GM21423 (cell line): ENCODE results near the gene C12orf43.

Experiments
- ATAC-seq: cut with Tn5 transposase; IDR thresholded peaks from one replicate; pipeline ENCODE4 v1.9.1; 2021; ENCODE audit warnings: mild to moderate bottlenecking, moderate library complexity; ENCODE audit not compliant: unreplicated experiment

C12orf43 gene

DNA sequence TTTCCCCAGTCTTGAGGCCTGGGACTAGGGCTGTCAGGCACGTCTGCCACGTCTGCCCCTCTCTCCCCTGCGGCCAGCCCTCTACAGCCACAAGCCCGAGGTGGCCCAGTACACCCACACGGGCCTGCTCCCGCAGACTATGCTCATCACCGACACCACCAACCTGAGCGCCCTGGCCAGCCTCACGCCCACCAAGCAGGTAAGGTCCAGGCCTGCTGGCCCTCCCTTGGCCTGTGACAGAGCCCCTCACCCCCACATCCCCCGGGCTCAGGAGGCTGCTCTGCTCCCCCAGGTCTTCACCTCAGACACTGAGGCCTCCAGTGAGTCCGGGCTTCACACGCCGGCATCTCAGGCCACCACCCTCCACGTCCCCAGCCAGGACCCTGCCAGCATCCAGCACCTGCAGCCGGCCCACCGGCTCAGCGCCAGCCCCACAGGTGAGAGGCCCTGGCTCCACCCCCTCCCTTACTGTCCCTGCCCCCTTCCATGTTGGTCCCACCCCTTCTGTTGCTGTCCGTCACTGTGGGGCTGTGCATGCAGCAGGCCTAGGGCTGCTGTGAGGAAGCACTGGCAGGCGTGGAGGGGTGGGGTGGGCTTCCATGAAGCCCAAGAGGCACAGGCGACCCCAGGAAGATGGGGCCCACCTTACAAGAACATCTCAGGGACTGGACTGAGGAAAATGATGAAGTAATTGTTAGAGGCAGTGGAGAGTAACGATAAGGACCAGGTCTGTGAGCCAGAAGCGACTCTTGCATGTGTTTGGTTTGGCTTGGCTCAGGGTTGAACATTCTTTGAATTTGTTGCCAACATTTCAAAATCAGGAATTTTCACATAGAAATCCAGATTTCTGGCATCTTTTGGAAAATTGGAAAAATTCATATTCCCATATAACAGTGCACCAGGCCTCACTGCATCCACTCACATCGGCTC lies 16.8 kb downstream of the C12orf43 start:
- no peak for ATAC-seq

DNA sequence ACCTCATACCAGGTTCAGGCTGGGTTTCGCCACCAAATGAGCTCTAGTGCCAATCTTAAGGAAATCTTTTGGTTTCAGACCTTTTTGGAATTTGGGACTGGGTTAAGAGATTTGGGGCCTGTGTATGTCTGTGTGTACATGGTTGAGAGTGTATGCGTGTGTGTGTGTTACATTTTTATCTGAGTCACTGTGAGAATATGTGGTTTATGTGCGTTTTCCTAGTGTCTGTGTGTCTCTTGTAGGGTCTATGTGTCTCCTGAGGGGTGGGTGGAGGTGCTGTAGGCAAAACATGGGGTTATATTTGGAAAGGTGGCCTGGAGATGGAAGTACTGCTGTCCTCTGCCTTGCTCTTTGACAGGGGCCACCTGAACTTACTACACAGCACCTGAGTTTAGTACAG lies 17.9 kb downstream of the C12orf43 start:
- no peak for ATAC-seq

DNA sequence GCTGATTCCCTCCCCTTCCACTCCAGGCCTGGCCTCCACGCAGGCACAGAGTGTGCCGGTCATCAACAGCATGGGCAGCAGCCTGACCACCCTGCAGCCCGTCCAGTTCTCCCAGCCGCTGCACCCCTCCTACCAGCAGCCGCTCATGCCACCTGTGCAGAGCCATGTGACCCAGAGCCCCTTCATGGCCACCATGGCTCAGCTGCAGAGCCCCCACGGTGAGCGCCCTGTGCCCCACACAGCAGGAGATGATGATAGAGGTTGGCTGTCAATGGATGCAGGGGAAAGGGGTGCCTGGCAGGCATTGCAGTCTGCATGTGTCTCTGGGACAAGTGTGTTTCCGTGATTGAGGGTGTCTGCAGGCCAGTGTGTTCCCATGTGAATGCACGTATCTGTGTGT lies 18.8 kb downstream of the C12orf43 start:
- ATAC-seq, result no peak

DNA sequence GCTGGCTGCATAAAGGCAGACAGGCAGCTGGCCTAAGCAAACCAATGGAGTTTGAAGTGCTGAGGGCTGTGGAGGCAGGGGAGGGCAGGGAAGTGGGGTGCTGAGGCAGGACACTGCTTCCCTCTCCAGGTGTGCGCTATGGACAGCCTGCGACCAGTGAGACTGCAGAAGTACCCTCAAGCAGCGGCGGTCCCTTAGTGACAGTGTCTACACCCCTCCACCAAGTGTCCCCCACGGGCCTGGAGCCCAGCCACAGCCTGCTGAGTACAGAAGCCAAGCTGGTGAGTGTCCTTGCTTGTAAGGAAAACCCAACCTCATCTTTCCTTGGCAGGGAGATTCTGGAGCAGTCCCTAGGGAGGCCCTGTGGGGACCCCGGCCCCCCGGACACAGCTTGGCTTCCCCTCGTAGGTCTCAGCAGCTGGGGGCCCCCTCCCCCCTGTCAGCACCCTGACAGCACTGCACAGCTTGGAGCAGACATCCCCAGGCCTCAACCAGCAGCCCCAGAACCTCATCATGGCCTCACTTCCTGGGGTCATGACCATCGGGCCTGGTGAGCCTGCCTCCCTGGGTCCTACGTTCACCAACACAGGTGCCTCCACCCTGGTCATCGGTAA lies 20.0 kb downstream of the C12orf43 start:
- no peak for ATAC-seq

DNA sequence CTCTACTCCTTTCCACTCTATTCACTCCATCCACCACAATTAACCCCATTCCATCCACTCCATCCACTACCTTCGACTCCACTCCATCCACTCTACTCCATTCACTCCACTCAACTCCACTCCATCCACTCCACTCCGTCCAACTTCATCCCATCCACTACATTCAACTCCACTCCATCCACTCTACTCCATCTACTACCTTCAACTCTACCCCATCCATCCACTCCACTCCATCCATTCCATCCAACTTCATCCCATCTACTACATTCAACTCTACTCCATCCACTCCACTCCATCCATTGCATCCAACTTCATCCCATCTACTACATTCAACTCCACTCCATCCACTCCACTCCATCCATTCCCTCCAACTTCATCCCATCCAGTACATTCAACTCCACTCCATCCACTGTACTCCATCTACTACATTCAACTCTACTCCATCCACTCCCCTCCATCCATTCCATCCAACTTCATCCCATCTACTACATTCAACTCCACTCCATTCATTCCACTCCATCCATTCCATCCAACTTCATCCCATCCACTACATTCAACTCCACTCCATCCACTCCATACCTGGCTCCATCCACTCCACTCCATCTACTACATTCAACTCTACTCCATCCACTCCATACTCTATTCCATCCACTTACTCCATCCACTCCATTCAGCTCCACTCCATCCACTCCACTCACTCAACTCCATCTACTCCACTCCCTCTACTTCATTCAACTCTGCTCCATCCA lies 21.5 kb downstream of the C12orf43 start:
- ATAC-seq, result no peak

DNA sequence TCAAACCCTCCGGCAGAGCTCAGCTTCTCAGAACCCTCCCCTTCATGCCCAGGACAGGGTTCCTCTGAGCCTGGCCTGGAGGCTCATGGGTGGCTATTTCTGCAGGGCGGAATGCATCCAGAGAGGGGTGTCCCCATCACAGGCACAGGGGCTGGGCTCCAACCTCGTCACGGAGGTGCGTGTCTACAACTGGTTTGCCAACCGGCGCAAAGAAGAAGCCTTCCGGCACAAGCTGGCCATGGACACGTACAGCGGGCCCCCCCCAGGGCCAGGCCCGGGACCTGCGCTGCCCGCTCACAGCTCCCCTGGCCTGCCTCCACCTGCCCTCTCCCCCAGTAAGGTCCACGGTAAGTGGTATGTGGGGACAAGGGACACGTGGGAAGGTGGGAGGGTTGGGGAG lies 22.2 kb downstream of the C12orf43 start:
- ATAC-seq, result no peak

DNA sequence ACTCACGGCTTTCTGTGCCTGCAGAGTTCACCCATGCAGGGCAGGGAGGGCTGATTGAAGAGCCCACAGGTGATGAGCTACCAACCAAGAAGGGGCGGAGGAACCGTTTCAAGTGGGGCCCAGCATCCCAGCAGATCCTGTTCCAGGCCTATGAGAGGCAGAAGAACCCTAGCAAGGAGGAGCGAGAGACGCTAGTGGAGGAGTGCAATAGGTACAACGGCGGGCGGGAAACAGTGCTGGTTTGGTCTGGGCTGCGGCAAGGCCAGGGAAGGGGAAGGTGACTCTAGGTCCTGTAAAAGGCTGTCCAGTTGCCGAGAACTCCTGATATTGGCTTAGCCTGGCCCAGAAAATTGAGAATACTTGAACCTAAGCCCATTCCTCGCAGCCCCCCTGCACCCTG lies 22.8 kb downstream of the C12orf43 start:
- no peak for ATAC-seq

DNA sequence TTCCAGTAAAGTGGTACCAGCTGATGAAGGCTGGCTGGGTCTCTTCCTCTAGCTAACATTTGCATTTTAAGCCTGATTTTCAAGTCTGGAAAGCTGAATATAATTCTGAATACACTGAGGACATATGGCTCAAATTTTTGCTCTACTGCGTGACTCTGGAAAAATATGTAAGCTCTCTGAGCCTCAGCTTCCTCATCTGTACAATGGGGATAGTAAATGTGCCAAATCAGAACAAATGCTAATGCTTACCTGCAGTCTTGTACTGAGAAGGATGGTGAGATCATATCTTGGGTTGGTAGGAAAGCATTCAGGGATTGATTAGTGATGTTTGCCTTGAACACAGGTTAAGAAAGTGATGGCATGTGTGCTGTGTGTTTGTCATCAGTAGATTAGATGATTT lies 23.3 kb downstream of the C12orf43 start:
- no peak for ATAC-seq

DNA sequence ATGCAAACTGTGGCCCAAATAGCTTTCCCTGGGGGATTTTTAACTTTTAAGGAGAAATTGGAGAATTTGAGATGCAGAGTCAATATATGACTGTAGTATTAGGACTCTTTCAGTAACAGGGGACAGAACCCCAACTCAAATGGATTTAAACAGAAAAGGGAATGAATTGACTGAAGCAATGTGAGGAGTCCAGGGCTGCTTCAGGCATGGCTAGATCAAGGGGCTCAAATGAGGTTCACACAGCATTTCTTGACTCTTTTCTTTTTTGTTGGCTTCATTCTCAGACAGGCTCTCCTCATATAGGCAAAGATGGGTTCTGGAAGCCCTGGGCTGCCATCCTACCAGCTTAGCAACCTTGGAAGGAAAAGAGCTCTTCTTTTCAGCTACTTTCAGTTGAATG lies 24.3 kb downstream of the C12orf43 start:
- ATAC-seq, result no peak

DNA sequence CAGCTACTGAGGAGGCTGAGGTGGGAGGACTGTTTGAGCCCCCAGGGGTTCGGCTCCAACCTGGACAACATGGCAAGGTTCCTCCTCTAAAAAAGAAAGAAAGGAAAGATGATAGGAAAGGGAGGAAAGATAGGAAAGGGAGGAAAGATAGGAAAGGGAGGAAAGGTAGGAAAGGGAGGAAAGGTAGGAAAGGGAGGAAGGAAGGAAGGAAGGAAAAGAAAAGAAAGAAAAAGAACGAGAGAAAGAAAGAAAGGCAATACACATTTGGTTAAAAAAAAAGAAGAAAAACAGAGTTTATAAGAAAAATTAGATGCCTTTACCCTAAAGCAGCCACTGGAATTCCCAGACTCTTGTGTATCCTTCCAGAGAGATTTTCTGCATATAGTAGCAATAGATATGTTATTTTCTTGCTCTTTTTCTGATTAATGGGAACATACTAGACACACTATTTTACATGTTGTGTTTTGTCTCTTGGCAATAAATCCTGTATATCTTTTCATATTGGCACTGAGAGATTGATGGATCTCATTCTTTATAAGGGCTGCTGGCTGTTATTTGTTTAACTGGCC lies 25.7 kb downstream of the C12orf43 start:
- no peak for ATAC-seq

DNA sequence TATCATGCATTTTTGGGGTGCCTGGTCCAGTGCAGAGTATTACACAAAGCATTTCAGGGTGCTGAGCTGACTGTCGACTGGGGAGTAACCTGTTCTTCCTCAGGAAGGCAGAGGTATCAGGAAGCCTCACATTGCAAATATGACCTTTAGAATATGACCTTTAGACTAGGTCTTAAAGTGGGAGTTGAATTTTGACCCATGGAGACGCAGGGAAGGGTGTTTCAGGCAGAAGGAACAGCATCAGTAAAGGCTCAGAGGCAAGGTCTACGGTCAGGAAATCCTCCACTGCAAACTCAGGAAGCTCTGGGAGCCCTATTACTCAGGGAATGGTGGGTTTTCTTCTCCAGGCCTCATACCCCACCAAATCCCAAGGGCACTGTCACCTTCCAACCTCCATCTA lies 26.6 kb downstream of the C12orf43 start:
- no peak for ATAC-seq

DNA sequence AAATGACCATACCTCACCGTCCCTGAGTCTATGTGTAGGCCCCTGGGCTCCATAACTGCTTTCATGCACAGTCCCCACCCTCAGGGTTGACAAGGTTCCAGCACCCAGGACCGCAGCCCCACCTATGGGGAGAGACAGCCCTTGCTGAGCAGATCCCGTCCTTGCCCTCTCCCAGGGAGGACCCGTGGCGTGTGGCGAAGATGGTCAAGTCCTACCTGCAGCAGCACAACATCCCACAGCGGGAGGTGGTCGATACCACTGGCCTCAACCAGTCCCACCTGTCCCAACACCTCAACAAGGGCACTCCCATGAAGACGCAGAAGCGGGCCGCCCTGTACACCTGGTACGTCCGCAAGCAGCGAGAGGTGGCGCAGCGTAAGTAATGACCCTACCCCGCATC lies 27.6 kb downstream of the C12orf43 start:
- no peak for ATAC-seq

DNA sequence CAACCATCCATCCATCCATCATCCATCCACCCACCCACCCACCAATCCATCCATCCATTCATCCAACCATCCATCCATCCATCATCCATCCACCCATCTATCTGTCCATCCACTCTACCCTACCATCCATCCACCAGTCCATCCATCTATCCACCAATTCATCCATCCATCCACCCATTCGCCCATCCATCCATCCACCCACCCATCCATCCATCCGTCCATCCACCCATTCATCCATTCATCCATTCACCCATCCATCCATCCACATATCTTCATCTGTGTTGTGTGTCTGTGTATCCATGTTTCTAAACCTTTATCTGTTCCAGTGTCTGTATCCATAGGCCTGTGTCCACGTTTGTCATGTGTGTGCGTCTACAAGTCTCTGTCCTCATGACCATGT lies 28.1 kb downstream of the C12orf43 start:
- ATAC-seq, result no peak

DNA sequence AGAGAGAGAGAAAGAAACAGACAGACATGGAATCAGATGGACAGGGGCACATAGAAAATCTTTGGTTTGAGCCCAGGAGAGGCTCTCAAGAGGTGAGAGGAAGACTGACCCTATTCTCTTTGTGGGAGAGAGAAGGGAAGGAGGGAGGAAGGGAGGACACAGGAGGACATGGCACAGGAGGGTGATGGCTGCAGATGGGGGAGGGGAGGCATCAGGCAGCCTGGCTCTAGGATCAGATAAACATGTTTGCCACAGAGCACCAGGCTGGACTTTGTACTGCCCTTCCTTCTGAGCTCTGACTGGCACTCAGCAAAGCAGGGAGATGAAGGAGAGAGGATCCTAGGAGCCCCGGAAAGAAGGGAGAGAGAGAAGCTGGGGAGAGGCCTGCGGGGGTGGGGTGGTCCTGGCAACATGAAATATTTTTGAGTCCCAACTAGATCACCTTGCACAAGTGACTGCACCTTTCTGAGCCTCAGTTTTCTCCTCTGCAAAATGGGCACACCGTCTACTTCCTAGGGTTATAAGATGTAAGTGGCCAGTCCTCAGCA lies 31.9 kb downstream of the C12orf43 start:
- ATAC-seq, result no peak

DNA sequence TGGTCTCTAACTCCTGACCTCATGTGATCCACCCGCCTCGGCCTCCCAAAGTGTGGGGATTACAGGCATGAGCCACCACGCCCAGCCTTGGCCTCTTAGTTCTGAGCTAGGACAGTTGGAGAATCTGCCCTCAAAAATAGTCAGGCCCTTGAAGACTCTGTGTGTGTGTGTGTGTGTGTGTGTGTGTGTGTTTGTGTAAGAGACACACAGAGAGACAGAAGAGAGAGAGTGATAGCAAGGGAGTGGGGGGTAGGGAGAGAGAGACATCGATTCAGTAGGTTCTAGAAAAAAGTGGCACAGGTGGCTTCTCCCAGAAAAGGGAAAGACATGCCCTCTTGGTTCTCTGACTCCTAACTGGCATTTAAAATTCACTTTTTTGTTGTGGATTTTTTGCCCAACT lies 32.5 kb downstream of the C12orf43 start:
- ATAC-seq, result no peak

DNA sequence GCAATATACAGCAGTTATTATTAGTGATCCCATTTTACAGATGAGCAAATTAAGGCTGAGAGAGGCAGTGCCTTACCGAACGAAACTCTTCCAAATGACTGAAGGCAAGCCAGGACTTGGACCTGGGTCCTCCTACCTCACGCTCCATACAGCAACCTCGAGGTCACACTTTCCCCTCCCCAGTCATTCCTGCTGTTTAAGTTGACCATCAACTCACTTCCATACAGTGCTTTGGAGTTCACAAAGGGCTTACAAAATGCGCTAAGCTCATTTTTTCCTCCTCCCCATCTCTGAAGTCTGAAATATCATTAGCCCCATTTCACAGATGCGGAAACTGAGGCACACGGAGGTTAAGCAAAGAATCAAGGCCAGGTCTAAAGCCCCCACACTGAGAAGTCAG lies 33.6 kb downstream of the C12orf43 start:
- ATAC-seq, result no peak

DNA sequence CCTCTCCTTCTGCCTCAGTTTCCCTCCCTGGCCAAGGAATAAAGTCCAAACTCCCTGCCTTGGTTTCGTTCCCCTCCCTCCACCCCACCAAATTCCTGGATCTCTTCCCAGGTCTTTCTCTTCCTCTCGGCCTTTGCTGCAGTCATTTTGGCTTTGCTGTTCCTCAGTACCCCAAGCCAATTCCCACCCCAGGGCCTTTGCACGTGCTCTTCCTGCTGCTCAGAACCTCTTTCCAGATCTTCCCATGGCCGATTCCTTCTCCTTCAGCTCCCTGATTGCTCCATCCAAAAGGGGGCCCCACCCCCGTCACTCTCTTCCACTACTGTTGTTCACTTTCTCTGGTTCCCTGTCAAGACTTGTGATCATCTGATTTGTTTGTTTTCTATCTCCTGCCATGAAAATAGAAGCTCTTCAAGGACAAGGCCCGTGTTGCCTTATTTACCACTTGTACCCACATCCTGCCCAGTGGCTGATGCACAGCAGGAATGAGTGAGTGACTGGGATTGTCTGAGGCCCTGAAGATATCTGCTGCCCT lies 34.8 kb downstream of the C12orf43 start:
- no peak for ATAC-seq

DNA sequence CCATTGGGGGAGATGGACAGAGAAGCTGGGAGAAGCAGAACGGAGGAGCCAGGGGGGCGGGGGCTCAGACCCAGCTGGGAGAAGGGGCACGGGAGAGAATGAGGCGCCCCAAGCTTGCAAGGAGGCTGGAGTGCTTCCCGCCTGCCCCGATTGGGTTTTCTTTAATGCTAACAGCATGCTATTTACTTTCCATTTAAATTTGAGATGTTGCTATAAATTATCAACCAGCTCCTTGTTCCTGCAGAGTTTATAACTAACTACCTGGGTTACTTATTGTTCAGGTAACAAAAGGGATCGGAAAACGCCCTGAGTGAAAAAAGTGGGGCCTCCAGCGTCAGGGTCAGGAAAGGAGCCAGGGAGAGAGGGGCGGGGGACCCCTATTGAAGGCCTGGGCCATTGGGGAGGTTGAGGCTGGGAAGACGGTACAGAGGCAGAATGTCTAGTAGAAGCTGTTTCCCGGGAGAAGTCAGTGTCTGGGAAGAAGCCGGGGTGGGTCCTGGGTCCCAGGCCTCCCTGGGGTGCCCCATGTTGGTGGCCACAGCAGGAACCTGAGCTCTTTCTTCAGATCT lies 35.4 kb downstream of the C12orf43 start:
- ATAC-seq, result no peak

DNA sequence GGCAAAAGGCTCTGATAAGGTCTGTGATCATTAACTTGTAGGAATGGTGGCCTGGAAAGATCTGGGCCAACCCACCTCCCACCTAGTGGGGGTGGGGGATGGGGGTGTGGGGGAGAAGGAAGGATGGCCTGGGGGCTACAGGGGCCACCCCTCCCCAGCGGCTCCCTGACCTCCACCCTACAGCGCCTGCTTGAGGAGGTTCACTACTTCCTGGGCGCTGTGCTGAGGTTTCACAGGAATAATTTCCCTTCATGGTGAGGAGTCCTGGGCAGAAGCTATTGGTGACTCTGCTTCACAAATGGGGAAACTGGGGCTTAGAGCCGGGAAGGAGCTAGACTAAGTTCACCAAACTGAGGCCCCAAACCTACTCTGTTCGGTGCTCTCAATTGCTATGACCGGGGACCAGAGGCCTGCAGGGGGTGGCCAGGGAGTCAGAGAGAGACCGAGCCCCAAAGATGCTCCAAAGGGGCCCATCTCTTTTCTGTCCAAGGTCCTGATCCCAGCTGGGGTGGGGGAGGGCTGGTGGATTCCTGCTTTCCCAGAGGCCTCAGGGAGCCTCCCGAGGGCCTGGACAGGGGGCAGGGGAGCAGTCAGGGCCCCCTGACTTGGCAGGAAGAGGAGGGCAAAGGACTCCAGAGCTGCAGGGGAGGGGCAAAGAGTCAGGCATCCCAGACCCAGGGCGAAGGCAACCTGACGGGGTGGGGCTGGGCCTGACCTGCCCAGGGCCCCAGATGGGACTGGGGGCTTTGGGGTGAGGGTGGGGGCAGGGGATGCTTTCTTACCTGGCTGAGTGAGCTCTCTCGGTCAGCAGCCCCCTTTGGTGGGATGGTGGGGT lies 36.2 kb downstream of the C12orf43 start:
- ATAC-seq, result no peak
